SK-N-SH (cell line): ENCODE measurements around the gene VSIG8. TPM values are rescaled to one million over a fixed set of nuclear protein-coding genes. Genes with fewer than 3 reads are reported as not detected.

Source experiments
- CTCF ChIA-PET: fragments of 300-600, 350-600 bp; formaldehyde crosslinking; extraction: SDS; loops from one replicate; lab custom pipeline; 2021; lab: Yijun Ruan, JAX
- POLR2A ChIA-PET: fragments of 350-600 bp; sonication (Branson Sonifier 250); formaldehyde crosslinking; extraction: SDS; loops from one replicate; lab custom pipeline; 2020; ENCODE audit warnings: antibody characterized with exemption, inconsistent platforms; lab: Yijun Ruan, JAX
- DNase-seq: peaks from one replicate; pipeline ENCODE4 v3.0.0; 2012
- H2AFZ ChIP-seq: fragments of 200-600 bp; sonication (generic); 2 replicates; pipeline ENCODE4 v1.8.1; 2016; ENCODE audit warnings: antibody characterized with exemption, mild to moderate bottlenecking, low read depth
- H3F3A ChIP-seq: fragments of 200-600 bp; sonication (generic); replicated peaks from 2 replicates; pipeline ENCODE3; 2016; ENCODE audit warnings: antibody characterized with exemption, mild to moderate bottlenecking; ENCODE audit not compliant: insufficient read depth
- H3K27ac ChIP-seq, 2 experiments: fragments of 200-500 bp in 1 of 2; fragments of 200-600 bp in 1 of 2; sonication (Bioruptor generic) in 1 of 2; sonication (generic), shearing (Covaris generic) in 1 of 2; 2 replicates each; pipeline versions ENCODE4 v1.5.1 to v1.6.1; 2014 to 2016; ENCODE audit warnings: low read depth in 2 of 2, inconsistent platforms in 1 of 2, low read length in 1 of 2, mild to moderate bottlenecking in 1 of 2, mixed read lengths in 1 of 2
- H3K27me3 ChIP-seq: fragments of 200-600 bp; sonication (generic), shearing (Covaris generic); 2 replicates; pipeline ENCODE4 v1.6.1; 2016; ENCODE audit warnings: mixed run types; ENCODE audit not compliant: insufficient read depth
- H3K36me3 ChIP-seq, 2 experiments: fragments of 200-500 bp in 1 of 2; fragments of 200-600 bp in 1 of 2; sonication (Bioruptor generic) in 1 of 2; sonication (generic) in 1 of 2; replicated peaks in 1 of 2; 2 replicates each; pipeline versions ENCODE3 to v1.5.1; 2014 to 2016; ENCODE audit warnings: low read length in 1 of 2, mild to moderate bottlenecking in 1 of 2; ENCODE audit not compliant: insufficient read depth in 2 of 2, control insufficient read depth in 1 of 2
- H3K4me1 ChIP-seq, 2 experiments: fragments of 200-500 bp in 1 of 2; fragments of 200-600 bp in 1 of 2; sonication (Bioruptor generic) in 1 of 2; sonication (generic), shearing (Covaris generic) in 1 of 2; 2 replicates each; pipeline versions ENCODE4 v1.5.1 to v1.6.1; 2014 to 2016; ENCODE audit warnings: low read depth in 1 of 2, low read length in 1 of 2, mixed run types in 1 of 2; ENCODE audit not compliant: insufficient read depth in 2 of 2, control insufficient read depth in 1 of 2
- H3K4me2 ChIP-seq: fragments of 200-600 bp; sonication (generic), shearing (Covaris generic); 2 replicates; pipeline ENCODE4 v1.6.1; 2017; ENCODE audit warnings: mixed run types
- H3K4me3 ChIP-seq, 2 experiments: fragments of 200-500 bp in 1 of 2; fragments of 200-600 bp in 1 of 2; sonication (Bioruptor generic) in 1 of 2; sonication (generic), shearing (Covaris generic) in 1 of 2; 2 replicates each; pipeline versions ENCODE4 v1.5.1 to v1.8.1; 2014 to 2016; ENCODE audit warnings: low read depth in 2 of 2, inconsistent platforms in 1 of 2, low read length in 1 of 2, mild to moderate bottlenecking in 1 of 2, mixed read lengths in 1 of 2, moderate library complexity in 1 of 2
- H3K79me2 ChIP-seq: fragments of 200-600 bp; sonication (generic); 2 replicates; pipeline ENCODE4 v1.8.1; 2017; ENCODE audit warnings: mild to moderate bottlenecking; ENCODE audit not compliant: insufficient read depth
- H3K9ac ChIP-seq: fragments of 200-600 bp; sonication (generic); 2 replicates; pipeline ENCODE4 v1.6.1; 2017; ENCODE audit warnings: mixed run types
- H3K9me2 ChIP-seq: fragments of 200-600 bp; sonication (generic); 2 replicates; pipeline ENCODE4 v1.6.1; 2017; ENCODE audit warnings: mixed run types
- H3K9me3 ChIP-seq: fragments of 200-600 bp; sonication (generic); 2 replicates; pipeline ENCODE4 v1.6.1; 2017; ENCODE audit warnings: mixed run types, mild to moderate bottlenecking, moderate library complexity
- H4K20me1 ChIP-seq: fragments of 200-600 bp; sonication (generic); 2 replicates; pipeline ENCODE4 v1.6.1; 2017; ENCODE audit warnings: mild to moderate bottlenecking, mixed run types; ENCODE audit not compliant: insufficient read depth
- CHD2 ChIP-seq: fragments of 150-350 bp; IDR thresholded peaks from 2 replicates; pipeline ENCODE4 v1.6.1; 2018; ENCODE audit warnings: low read length; ENCODE audit not compliant: partially characterized antibody
- CTCF ChIP-seq: fragments of 200-600 bp; sonication (generic); IDR thresholded peaks from 2 replicates; pipeline ENCODE4 v1.6.1; 2017; ENCODE audit warnings: antibody characterized with exemption, mild to moderate bottlenecking, moderate library complexity
- ELF1 ChIP-seq: IDR thresholded peaks from 2 replicates; pipeline ENCODE4 v1.4.0; 2012
- EP300 ChIP-seq, 2 experiments: IDR thresholded peaks; 2 replicates each; pipeline versions ENCODE4 v1.4.0 to v1.6.1; 2012; ENCODE audit warnings: borderline replicate concordance in 1 of 2, low read depth in 1 of 2, low read length in 1 of 2
- EZH2phosphoT487 ChIP-seq: fragments of 200-600 bp; sonication (generic); IDR thresholded peaks from 2 replicates; pipeline ENCODE4 v1.6.1; 2017; ENCODE audit warnings: low read depth, mixed run types, mild to moderate bottlenecking, antibody characterized with exemption, moderate library complexity, borderline replicate concordance
- FOXJ3 ChIP-seq: sonication (generic); formaldehyde crosslinking; IDR thresholded peaks from 2 replicates; pipeline ENCODE4 v1.5.1; 2020; ENCODE audit warnings: mild to moderate bottlenecking, missing genetic modification reagents
- GABPA ChIP-seq: IDR thresholded peaks from 2 replicates; pipeline ENCODE4 v1.4.0; 2012; ENCODE audit warnings: low read depth, mild to moderate bottlenecking
- IRF3 ChIP-seq: fragments of 150-350 bp; IDR thresholded peaks from 2 replicates; pipeline ENCODE4 v1.6.1; 2016; ENCODE audit warnings: mild to moderate bottlenecking, low read depth, low read length
- JUND ChIP-seq: IDR thresholded peaks from 2 replicates; pipeline ENCODE4 v1.4.0; 2012
- MEF2A ChIP-seq: IDR thresholded peaks from 2 replicates; pipeline ENCODE4 v1.4.0; 2012; ENCODE audit warnings: low read depth, borderline replicate concordance
- MXI1 ChIP-seq: IDR thresholded peaks from 2 replicates; pipeline ENCODE4 v1.6.1; 2012; ENCODE audit warnings: mild to moderate bottlenecking, low read depth, low read length, improper control_type of control experiment
- NRF1 ChIP-seq: IDR thresholded peaks from 2 replicates; pipeline ENCODE4 v1.6.1; 2012; ENCODE audit warnings: low read depth, mild to moderate bottlenecking, low read length
- POLR2AphosphoS5 ChIP-seq: IDR thresholded peaks from 2 replicates; pipeline ENCODE4 v1.6.1; 2012; ENCODE audit warnings: low read depth, low read length
- RAD21 ChIP-seq: IDR thresholded peaks from 2 replicates; pipeline ENCODE4 v1.6.1; 2012; ENCODE audit warnings: mild to moderate bottlenecking, low read length
- RCOR1 ChIP-seq: fragments of 150-350 bp; IDR thresholded peaks from 2 replicates; pipeline ENCODE4 v1.6.1; 2017; ENCODE audit warnings: antibody characterized with exemption, low read length
- RFX5 ChIP-seq: IDR thresholded peaks from 2 replicates; pipeline ENCODE4 v1.6.1; 2012; ENCODE audit warnings: mild to moderate bottlenecking, improper control_type of control experiment, low read length
- RXRA ChIP-seq: IDR thresholded peaks from 2 replicates; pipeline ENCODE4 v1.4.0; 2012; ENCODE audit warnings: low read depth, mild to moderate bottlenecking, borderline replicate concordance
- SIN3A ChIP-seq: IDR thresholded peaks from 2 replicates; pipeline ENCODE4 v1.6.1; 2012; ENCODE audit warnings: low read depth, mild to moderate bottlenecking, low read length, moderate library complexity, borderline replicate concordance
- SMC3 ChIP-seq: IDR thresholded peaks from 2 replicates; pipeline ENCODE4 v1.6.1; 2012; ENCODE audit warnings: low read depth, low read length, improper control_type of control experiment
- TAF1 ChIP-seq: IDR thresholded peaks from 2 replicates; pipeline ENCODE4 v1.6.1; 2012; ENCODE audit warnings: low read depth, mild to moderate bottlenecking, low read length, moderate library complexity, borderline replicate concordance
- TCF12 ChIP-seq: IDR thresholded peaks from 2 replicates; pipeline ENCODE4 v1.4.0; 2012
- TEAD4 ChIP-seq: IDR thresholded peaks from 2 replicates; pipeline ENCODE4 v1.4.0; 2012; ENCODE audit warnings: mild to moderate bottlenecking, borderline replicate concordance; ENCODE audit not compliant: insufficient read depth
- USF1 ChIP-seq: IDR thresholded peaks from 2 replicates; pipeline ENCODE4 v1.4.0; 2012; ENCODE audit warnings: low read depth, borderline replicate concordance
- USF2 ChIP-seq: fragments of 150-350 bp; IDR thresholded peaks from 2 replicates; pipeline ENCODE4 v1.6.1; 2017; ENCODE audit warnings: antibody characterized with exemption, low read length, low read depth, borderline replicate concordance
- YY1 ChIP-seq: IDR thresholded peaks from 2 replicates; pipeline ENCODE4 v1.4.0; 2012; ENCODE audit warnings: low read depth, mild to moderate bottlenecking
- ZBTB33 ChIP-seq: IDR thresholded peaks from 2 replicates; pipeline ENCODE4 v1.4.0; 2012; ENCODE audit warnings: low read depth, borderline replicate concordance
- WGBS: methylation state at CpG from one replicate; pipeline ENCODE4 v1.1.6; 2017; ENCODE audit warnings: low lambda C conversion rate; 5-methylcytosine and 5-hydroxymethylcytosine counted together
- polyA plus RNA-seq, 3 experiments: library from polyadenylated mRNA; depleted of rRNA; stranded (reverse); fragments of >200 nt; gene quantifications; 2 replicates each; pipeline ENCODE4 v1.2.3, GENCODE V29; 2012

Gene VSIG8
- polyA plus RNA-seq, 1 of the 3 experiments (the other 2 are of a cell fraction), result not detected

- H3K9me2 ChIP-seq, result no peaks in the 10 kb centered on the region
- H3K9me3 ChIP-seq, result no peaks in the 10 kb centered on the region
- ChIA-PET POLR2A (interaction anchor here (1.8 kb wide), 1 partner anchor 92 kb away, joined by 6 read pairs; no protein-coding TSS in a partner anchor), CTCF (interaction anchor here (0.6 to 14.6 kb wide), 55 partner anchors 9 to 758 kb away, joined by 3 to 533 read pairs (median 6); partner anchors contain the start of genes CFAP45, DUSP23, FCRL6 and IGSF9)
- no peak overlapping the region for H3K4me2 ChIP-seq
- H2AFZ ChIP-seq, result no peak overlapping the region
- peaks cover 13 to 29% of the 10 kb centered on the region in 2 experiments for H3K4me1 ChIP-seq
- no peaks in the 10 kb centered on the region for H3K79me2 ChIP-seq
- H3K4me3 ChIP-seq, result no peak overlapping the region; a peak in 1 of 4 replicates
- H3K36me3 ChIP-seq, result no peaks in the 10 kb centered on the region
- H3K9ac ChIP-seq, result no peak overlapping the region
- 35% methylated on average over 7 of the region's 7 CpGs for WGBS
- peaks cover 9% of the 10 kb centered on the region for H3F3A ChIP-seq
- H3K27ac ChIP-seq, result peak overlapping the region in 1 of 2 experiments; percentile 94; a peak in 2 of 4 replicates
- peak; percentile 87 for DNase-seq
- no peaks in the 10 kb centered on the region for H3K27me3 ChIP-seq
- H4K20me1 ChIP-seq, result no peaks in the 10 kb centered on the region
- TF ChIP-seq POLR2AphosphoS5 (no peak), CTCF (peak; percentile 100), RCOR1 (peak; percentile 51), SMC3 (peak; percentile 100), ELF1 (no peak), RFX5 (no peak), USF1 (no peak; the same call in 1 of the 2 replicates), MXI1 (no peak), CHD2 (peak; percentile 50), RAD21 (peak; percentile 100), JUND (no peak), NRF1 (peak; percentile 8; the same call in 1 of the 2 replicates), EZH2phosphoT487 (no peak), EP300 (IDR thresholded peaks at IDR 0.05; ENCODE audit: borderline replicate concordance in 1 of 2, low read depth in 1 of 2, low read length in 1 of 2) (no peak), RXRA (no peak), GABPA (no peak), FOXJ3 (CRISPR knock-in tag) (no peak), TCF12 (no peak), MEF2A (no peak), USF2 (no peak), IRF3 (0 out of 2 replicates have a peak, but pooled peaks have one; percentile 10), TAF1 (no peak), YY1 (no peak), TEAD4 (no peak), ZBTB33 (no peak), SIN3A (0 out of 2 replicates have a peak, but pooled peaks have one; percentile 23)
These were observed 29.1 kb upstream of the VSIG8 start for GRCh38 chr1:159891275-159892157.
